NOMO-1 treated with DMSO at 0.1 percent for 48 hours (cell line): ENCODE measurements around the gene MGAT1.
"Not testable (repeated sequence)": the region's sequence is repeated elsewhere in the genome, so short reads cannot be mapped to it uniquely, and the experiment has no call there.

Experiments
- DNase-seq: peaks from one replicate; lab custom pipeline; 2025; ENCODE audit not compliant: unreplicated experiment; lab: John Stamatoyannopoulos, UW

MGAT1 gene

DNA sequence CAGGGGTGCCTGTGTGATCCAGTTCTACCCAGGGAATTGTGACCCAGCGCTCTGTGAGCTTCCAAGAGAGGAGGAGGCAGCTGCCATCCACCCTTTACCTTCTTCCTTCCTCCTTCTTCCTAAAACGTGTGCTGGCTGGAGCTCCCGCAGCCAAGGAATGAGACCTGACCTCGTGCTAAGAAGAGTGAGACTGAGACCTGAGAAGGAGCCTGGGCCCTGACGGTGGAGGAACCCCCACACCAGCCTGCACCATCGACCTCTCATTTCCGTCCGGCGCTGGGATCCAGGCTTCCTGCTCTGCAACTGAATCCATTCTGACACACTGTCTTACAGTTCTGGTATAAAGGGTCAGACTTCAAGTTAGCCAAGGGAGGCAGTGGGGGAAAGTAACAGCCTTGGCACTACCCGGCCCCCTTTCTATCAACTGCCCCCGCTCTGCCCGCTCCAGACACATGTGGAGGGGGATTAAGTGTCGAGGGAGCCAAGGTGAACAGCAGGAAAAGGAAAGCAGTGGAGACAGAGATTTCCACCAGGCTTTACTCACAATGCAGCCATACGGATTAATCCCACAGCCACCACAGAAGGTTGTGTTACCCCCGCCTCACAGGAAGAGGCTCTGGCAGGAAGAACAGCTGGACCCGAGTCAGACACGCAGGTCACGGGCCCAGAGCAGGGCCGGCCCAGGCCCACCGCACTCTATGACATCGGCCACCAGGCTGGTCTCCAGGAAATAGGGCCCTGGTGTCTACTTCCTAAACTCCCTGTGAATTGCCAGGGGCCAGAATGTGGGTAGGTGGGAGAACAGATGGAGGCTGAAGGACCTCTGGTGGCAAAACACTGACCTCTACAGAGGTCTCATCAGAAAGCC lies 15.8 kb downstream of the MGAT1 start:
- DNase-seq = no peak

DNA sequence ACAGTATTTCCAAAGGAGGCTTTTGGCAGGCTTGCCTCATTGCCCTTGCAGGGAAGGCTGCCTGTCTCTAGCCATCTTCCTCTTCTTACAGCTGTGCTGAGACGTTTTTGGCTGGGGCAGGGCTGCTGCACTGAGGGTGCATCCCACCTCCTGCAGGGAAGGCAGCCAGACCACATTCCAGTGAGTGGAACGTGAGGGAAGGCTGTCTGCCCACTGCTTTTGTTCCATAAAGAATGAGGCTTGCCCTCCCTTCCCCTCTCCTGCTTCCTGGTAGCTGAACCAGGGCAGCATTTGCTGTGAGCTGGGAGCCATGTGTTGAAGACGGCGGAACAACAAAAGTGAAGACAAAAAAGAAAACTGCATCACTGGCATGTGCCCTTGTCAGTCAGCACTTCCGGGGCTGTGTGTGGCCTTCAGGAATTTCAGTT lies 16.8 kb downstream of the MGAT1 start:
- no peak for DNase-seq

DNA sequence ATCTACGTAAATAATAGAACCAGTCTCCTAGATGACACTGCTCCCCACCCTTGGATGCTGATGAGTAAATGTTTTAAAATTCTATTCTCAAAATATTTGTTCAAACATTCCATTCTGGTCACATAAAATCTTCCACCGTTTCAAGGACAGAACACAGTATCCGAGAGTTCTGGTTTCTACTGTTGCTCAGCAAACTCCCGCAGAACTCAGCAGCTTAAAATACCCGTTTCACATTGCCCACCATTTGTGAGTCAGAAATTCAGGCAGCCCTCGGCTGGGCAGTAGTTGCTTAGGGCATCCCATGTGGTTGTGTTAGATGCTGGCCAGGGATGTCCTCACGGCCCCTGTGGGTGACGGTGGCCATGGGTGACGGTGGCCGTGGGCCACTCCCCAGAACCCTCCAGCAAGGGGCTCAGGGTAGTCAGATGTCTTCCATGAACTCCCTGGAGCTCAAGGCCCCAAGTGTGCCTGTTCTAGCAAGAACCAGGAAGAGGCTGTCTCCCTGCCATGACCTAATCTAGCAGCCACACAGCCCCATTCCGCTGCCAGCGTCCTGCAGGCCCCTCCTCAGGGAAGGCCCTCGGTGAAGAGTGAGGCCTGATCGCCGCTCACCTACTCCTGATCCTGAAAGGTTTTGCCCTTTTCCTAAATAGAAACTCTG lies 17.4 kb downstream of the MGAT1 start:
- DNase-seq = no peak

DNA sequence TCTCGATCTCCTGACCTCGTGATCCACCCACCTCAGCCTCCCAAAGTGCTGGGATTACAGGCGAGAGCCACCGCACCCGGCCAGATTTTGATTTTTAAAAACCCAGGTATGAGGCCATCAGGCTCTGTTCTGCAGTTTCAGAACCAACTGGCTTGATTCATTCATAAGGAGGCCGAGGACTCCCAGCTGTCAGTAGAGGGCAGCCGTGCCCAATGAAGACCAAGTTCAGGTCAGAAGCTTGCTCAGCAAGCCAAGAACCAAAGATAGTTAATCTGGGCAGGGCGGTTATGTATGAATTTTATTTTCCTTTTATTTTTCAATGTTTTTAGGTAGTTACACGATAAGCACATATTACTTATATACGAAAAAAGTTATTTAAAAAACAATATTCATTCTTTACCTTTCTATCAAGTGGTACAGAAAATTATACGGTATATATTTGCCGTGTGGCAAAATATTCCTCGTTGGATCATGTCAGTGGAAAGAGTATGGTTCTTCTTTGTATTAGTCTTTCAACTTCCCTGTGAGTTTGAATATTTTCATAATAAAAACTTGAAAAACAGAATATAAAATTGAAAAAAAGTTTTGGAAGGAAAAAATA lies 18.0 kb downstream of the MGAT1 start:
- DNase-seq = peak; percentile 37

DNA sequence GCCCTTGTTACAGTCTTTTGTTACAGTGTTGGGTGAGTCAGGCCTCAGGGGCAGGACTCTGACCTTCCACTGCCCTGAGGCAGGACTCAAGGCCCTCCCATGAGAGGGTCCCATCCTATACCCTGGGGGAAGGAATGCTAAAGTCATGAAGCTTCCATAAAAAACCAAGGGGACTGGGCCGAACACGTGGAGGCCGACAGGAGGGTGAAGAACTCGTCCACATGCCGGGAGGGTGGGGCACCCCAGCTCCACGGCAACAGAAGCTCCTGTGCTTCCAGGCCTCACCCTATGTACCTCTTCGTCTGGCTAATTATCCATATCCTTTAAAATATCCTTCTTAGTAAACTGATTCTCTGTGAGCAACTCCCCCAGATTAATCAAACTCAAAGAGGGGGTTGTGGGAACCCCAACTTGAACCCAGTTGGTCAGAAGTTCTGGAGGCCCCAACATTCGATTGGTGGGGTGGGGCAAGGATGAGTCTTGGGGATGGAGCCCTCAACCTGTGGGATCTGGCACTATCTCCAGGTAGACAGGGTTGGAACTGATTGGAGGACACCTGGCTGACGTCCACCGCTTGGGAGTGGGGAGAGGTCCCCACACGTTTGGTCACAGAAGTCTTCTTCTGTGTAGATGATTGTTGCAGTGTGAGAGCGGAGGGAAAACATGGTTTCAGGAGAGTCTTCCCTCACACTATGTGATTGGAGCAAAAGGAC lies 19.1 kb downstream of the MGAT1 start:
- DNase-seq = no peak

DNA sequence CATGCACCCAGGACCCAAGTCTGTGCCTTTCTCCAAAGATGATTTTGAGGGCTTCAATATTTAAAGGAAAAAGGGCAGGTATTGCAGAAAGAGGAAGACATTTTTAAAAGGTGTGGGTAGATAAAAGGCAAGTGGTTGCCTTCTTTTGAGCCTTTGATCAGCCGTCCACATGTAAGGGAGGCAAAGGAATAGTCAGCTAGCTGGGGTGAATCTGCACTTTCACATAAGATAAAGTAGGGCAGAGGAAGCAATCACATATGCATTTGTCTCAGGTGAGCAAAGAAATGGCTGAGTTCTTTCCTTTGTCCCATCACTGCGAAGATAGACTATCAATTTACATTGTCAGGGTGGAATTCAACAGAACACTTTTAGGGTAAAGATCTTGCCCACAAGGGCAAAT lies 19.9 kb downstream of the MGAT1 start:
- DNase-seq = no peak

DNA sequence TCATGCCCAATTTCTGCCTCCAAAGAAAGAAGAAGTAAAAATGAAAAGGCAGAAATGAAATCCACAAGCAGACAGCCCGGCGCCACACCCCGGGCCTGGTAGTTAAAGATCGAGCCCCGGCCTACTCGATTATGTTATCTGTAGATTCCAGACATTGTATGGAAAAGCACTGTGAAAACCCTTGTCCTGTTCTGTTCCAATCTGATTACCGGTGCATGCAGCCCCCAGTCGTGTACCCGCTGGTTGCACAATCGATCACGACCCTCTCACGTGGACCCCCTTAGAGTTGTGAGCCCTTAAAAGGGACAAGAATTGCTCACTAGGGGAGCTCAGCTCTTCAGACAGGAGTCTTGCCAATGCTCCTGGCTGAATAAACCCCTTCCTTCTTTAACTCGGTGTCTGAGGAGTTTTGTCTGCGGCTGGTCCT lies 20.7 kb downstream of the MGAT1 start:
- DNase-seq = not testable (repeated sequence)

DNA sequence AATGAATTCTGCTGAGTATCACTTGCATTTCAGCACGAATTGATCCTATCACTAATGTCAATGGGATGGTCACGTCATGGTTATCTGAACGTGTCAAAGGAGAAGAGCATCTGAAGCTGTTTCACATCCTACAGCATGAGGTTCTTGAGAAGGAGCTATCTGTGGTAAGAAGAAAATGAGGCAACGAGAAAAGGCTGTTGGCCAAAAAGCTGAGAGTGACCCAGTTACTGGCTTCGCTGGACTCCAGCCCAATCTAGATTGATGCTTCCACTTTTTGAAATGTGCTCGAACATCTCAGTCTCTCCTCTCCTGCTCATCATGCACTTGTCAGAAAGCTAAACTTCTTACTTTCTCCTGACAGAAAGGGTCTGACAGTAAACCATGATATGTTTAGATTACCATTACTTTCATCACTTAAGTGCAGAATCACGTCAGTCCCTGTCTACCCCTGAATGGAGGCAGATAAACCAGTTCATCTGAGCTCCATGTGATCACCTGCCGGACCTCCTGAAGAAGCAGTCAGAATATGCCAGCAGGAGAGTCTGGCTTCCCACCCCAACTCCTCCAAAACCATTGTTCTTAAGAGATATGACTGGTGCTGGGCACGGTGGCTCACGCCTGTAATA lies 22.5 kb downstream of the MGAT1 start:
- no peak for DNase-seq

DNA sequence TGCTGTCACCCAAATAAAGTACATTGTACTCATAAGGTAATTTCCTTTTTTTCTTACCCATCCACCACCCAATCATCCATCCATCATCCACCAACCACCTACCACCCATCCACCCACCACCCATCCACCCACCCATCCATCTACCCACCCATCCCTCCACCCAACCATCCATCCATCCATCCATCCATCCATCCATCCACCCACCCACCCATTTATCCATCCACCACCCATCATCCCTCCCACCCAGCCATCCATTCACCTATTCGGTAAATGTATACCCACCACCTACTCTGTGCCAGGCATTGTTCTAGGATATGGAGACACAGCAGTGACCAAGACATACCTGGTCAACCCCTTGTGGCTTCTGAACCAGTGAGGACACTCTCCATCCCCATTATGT lies 25.1 kb downstream of the MGAT1 start:
- no peak for DNase-seq

DNA sequence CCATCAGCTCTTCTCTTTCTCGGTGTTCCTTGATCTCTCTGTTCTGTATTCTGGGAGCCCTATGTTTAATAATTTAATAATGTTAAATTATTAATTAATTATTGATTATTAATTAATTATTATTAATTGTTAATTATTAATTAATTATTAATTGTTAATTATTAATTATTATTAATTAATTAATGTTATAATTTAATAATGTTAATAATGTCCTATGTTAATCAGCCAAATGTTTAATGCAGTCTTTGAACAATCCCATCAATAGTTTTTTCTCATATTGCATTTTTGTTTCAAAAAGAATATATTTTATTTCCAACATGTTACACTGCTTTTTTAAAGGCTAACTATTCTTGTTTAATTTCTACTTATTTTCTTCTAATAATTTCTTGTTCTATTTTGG lies 26.2 kb downstream of the MGAT1 start:
- DNase-seq = no peak

DNA sequence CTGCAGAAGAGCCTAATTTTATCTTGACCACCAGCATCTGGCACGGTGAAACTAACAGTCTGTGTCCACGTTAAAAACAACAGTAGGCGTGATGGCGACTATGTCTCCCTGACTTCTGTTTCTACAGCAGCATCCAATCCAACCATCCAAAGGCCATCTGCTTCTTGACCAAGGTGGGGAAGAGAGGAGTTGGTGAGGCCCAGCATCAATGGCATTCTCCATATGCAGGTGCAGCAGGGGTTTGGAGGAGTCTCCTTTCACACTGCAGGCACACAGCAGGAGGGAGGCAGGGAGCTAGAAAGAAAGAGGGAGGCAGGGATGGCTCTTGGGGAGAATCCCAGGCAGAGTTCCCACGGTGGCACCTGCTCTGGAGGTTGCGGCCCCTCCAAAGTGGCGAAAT lies 27.0 kb downstream of the MGAT1 start:
- no peak for DNase-seq

DNA sequence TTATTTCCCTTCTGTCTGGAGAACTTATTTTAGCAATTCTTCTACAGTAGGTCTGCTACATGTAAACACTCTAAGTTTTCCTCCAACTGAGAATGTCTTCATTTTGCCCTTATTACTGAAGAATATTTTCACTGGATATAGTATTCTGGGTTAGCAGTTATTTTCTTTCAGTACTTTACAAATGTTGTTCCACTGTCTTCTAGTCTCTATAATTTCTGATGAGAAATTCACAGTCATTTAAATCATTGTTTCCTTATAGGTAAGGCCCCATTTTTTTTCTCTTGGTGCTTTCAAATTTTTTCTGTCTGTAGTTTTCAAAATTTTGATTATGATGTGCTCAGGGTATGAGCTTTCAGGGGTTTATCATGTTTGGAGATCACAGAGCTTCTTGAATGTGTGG lies 30.8 kb downstream of the MGAT1 start:
- no peak for DNase-seq

DNA sequence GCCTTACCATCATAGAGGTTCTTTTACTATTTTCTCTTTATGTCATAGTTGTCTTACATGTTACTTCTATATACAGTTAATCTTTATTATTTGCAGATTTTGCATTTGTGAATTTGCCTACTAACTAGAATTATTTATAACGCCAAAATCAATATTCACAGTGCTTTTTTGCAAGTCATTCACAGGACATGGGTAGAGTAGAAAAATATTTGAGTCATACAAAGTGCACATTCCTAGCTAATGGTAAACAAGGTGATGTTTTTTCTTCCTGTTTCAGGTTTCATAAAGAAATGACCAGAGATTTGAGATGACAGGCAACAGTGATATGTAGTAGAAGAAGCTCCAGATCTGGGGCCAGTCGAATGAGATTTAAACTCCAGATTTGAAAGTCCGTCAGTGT lies 32.8 kb downstream of the MGAT1 start:
- no peak for DNase-seq

DNA sequence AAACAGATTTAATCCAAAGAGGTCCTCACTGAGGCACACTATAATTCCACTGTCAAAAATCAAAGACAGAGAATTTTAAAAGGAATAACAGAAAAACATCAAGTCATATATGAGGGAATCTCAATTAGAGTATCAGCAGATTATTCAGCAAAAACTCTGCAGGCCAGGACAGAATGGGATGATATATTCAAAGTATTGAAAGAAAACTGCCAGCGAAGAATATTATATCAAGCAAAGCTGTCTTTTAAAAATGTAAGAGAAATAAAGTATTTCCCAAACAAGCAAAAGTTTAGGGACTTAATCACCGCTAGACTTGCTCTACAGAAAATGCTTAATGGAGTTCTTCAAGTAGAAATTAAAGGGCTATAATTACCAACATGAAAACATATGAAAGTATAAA lies 47.0 kb downstream of the MGAT1 start:
- DNase-seq = no peak

DNA sequence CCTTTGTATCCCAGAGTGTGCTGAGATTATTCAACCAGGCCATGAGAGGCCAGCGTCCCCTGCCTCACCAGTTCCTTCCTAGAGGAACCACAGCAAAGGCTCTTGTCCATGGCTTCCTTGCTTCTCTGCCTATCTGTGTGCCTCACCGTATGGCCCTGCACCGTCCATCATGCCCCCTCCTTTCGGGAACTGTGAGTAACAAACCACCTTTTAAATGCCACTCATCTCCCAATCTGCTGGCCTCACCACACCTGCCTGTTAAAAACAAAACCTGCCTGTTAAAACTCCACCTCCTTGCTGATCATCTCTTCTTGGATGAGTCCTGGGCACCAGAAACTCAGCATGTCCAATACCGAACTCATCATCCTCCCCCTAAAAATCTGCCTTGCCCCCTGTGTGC lies 58.4 kb downstream of the MGAT1 start:
- no peak for DNase-seq

DNA sequence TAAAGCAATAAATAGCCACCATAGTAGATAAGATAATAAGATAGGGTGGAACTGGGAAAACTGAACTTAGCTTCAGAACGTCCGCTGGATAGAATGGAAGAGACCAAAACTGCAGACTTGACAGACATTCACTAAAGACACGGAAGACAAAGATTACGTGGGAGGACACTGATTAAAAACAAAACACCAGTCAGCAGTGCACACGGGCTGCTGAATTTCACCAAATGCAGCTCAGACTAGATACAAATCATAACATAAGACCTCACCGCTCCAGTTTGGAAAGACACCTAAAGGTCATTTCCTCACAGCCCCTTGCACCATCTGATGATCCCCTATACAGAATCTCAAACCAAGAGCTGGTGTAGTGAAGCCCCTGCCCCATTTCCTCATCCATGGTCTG lies 59.9 kb downstream of the MGAT1 start:
- DNase-seq = no peak

DNA sequence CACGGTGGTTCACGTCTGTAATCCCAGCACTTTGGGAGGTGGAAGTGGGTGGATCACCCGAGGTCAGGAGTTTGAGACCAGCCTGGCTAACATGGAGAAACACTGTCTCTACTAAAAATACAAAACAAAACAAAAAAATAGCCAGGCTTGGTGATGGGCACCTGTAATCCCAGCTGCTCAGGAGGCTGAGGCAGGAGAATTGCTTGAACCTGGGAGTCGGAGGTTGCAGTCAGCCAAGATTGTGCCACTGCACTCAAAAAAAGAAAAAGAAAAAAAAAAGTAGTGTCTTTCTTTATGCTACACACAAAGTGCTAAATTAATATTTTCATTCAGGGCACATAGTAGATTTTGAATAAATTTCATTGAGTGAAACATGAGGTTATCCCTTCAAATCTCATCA lies 61.7 kb downstream of the MGAT1 start:
- DNase-seq = not testable (repeated sequence)

DNA sequence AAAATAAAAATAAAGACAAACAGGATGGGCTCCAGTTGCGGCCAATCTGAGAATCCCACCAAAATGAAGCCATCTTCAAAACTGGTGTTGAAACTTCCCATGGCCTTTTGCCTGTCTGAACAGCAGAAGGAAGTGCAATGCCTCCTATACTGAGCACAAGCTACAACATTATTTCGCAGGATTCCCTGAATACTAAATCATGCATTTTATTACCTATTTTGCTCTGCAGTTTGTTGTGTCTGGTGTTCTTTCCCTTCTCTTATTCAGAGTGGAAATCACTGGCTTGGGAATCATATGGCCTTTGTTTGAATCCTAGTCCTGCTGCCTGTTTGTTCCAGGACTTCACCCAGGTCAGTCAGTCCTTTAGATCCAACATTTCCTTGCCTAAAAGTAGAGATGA lies 62.6 kb downstream of the MGAT1 start, which contains the start of gene OR2Y1:
Gene OR2Y1 (minus strand): TSS at position 101 of the 400 bp plus-strand sequence. CDS start 0 bp downstream, at position 101.
- DNase-seq = no peak

DNA sequence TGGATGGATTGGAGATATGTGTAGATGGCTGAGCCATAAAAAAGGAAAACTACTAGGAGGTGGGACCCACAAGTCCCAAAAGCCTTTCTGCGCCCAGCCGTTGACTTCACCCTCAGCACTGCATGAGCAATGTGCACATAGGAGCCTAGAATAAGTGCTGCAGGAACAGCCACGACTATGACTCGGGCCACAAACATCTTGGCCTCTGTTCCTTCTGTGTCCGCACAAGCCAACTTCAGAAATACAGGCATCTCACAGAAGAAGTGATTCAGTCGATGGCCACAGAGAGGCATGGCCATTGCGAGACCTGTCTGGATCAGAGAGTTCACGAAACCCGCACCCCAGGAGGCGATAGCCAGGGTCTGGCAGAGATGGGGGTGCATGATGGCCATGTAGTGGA lies 63.3 kb downstream of the MGAT1 start:
- DNase-seq = no peak

DNA sequence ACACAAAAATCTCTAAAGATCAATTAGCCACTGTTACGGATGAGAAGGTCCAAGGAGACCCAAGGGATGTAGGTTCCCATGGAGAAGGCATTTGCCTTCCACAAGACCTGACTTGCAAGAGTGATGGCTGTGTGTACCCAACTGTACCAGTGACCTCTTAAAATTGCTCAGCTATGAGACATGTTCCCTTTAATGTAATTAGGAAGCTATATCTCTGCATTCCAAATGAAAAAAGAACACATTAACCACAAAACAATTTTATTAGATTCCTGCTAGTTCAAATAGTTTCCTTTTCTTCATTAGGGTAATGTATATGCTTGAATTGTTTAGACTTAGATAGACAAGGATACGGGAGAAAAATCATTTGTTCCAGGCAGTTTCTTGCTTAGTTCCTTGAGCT lies 66.1 kb downstream of the MGAT1 start:
- no peak for DNase-seq
